ENCODE data around the gene FMNL2. TPM values are rescaled to one million over a fixed set of nuclear protein-coding genes. Genes with fewer than 3 reads are reported as not detected.

Gene FMNL2
- total RNA-seq, 1 donor from 2014 or later: 5.5 TPM

GRCh38 chr2:152544638-152545037 lies 209.7 kb downstream of the FMNL2 start:
- H3K36me3 ChIP-seq: no peaks in the 10 kb centered on the region
- intact Hi-C loops (cut with micrococcal nuclease): no loop called here
- TF ChIP-seq CTCF (IDR thresholded peaks at IDR 0.05; ENCODE audit: borderline replicate concordance): no peak
- H3K27ac ChIP-seq (replicated peaks): peak overlapping the region; percentile 34
- no peaks in the 10 kb centered on the region for H3K9me3 ChIP-seq (replicated peaks)
- no peak for DNase-seq
- H3K4me1 ChIP-seq: peaks cover 36% of the 10 kb centered on the region
- H3K4me3 ChIP-seq: no peak overlapping the region
- no peaks in the 10 kb centered on the region for H3K27me3 ChIP-seq (ENCODE audit: low read depth)

DNA sequence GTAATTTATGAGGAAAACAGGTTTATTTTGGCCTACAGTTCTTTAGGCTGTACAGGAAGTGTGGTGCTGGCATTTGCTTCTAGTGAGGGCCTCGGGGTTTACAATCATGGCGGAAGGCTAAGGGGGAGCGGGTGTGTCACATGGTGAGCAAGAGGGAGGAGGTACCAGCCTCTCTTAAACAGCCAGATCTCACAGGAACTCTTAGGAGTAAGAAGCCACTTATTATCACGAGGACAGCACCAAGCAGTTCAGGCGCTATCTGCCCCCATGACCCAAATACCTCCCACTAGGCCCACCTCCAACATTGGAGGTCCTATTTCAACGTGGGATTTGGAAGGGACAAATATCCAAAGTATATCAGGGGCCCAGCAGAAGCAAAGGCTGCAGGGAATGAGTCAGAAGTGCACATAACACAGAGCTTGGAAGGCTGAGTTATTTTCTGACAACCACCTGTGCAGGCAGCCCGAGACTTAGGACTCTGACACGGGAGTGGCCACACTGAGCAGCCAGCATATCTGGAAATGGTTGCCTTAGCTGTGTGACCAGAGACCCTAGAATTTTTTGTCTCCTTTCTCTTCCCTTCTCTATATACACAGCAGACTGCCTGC lies 211.4 kb downstream of the FMNL2 start:
- no peaks in the 10 kb centered on the region for H3K27me3 ChIP-seq (ENCODE audit: low read depth)
- H3K4me1 ChIP-seq: peaks cover 36% of the 10 kb centered on the region
- no peaks in the 10 kb centered on the region for H3K36me3 ChIP-seq
- intact Hi-C loops (cut with micrococcal nuclease): no loop called here
- H3K27ac ChIP-seq (replicated peaks): no peak overlapping the region
- no peaks in the 10 kb centered on the region for H3K9me3 ChIP-seq (replicated peaks)
- DNase-seq: no peak
- no peak for TF ChIP-seq CTCF (IDR thresholded peaks at IDR 0.05; ENCODE audit: borderline replicate concordance)
- H3K4me3 ChIP-seq: no peak overlapping the region

- intact Hi-C loops (cut with micrococcal nuclease): no loop called here
- no peaks in the 10 kb centered on the region for H3K36me3 ChIP-seq
- H3K4me3 ChIP-seq: no peak overlapping the region
- no peak for DNase-seq
- no peak overlapping the region for H3K27ac ChIP-seq (replicated peaks)
- no peaks in the 10 kb centered on the region for H3K9me3 ChIP-seq (replicated peaks)
- no peaks in the 10 kb centered on the region for H3K27me3 ChIP-seq (ENCODE audit: low read depth)
- no peak for TF ChIP-seq CTCF (IDR thresholded peaks at IDR 0.05; ENCODE audit: borderline replicate concordance)
- H3K4me1 ChIP-seq: peaks cover 29% of the 10 kb centered on the region
Observed at GRCh38 chr2:152548111-152548875, 213.3 kb downstream of the FMNL2 start.

DNA sequence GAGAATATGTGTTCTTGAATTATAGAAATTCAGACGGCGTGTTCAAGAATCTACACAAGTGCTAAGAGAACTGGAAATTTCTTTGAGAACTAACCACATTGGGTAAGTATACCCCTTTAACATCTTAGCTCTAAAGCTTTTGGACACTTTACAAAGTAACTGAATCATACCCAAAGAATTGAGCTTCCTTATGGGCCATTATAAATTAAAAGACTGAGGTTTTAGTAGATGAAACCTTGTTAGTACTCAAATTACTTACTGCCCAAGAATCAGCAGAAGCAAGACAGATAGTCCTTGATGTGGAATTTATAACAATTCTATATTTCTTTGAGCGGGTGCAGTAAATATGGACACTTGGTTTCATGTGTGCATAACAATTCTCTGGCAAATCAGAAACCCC lies 214.0 kb downstream of the FMNL2 start:
- H3K27ac ChIP-seq (replicated peaks): no peak overlapping the region
- no peaks in the 10 kb centered on the region for H3K36me3 ChIP-seq
- intact Hi-C loops (cut with micrococcal nuclease): no loop called here
- H3K9me3 ChIP-seq (replicated peaks): no peaks in the 10 kb centered on the region
- no peak overlapping the region for H3K4me3 ChIP-seq
- no peak for TF ChIP-seq CTCF (IDR thresholded peaks at IDR 0.05; ENCODE audit: borderline replicate concordance)
- no peak for DNase-seq
- no peaks in the 10 kb centered on the region for H3K27me3 ChIP-seq (ENCODE audit: low read depth)
- peaks cover 29% of the 10 kb centered on the region for H3K4me1 ChIP-seq

DNA sequence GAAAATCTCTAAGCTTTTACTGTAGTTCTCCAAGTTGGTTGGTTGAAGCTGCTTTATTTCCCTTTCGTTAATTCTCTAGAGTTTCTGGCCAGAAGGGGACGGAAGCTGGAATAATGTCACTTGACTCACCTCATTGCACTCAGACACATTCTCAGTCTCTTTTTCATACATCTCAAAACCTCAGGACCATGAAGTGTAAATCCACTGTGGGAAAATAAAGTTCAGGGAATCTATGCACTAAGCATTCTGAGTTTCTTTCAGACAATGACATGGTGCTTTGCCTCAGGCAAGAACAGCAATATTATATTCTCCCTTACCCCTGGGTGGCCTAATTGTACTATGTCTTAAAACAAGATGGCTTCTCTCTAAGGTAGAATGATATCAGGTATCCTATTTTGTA lies 214.4 kb downstream of the FMNL2 start:
- Histone ChIP-seq H3K4me3 (no peak overlapping the region), H3K4me1 (peaks cover 29% of the 10 kb centered on the region)

More for the DNA sequence above, 214.4 kb downstream of the FMNL2 start:
- DNase-seq: no peak
- Histone ChIP-seq H3K27me3 (ENCODE audit: low read depth) (no peaks in the 10 kb centered on the region), H3K27ac (replicated peaks) (no peak overlapping the region), H3K36me3 (no peaks in the 10 kb centered on the region), H3K9me3 (replicated peaks) (no peaks in the 10 kb centered on the region)
- intact Hi-C loops (cut with micrococcal nuclease): no loop called here
- no peak for TF ChIP-seq CTCF (IDR thresholded peaks at IDR 0.05; ENCODE audit: borderline replicate concordance)
